HepG2 (cell line): ENCODE results near the gene ADCY7. TPM values are rescaled to one million over a fixed set of nuclear protein-coding genes. Genes with fewer than 3 reads are reported as not detected.

Experiments
- ATAC-seq: fragments of 200-7000 bp; cut with Tn5 transposase; 3 replicates; pipeline ENCODE4 v1.9.1; 2020; ENCODE audit warnings: mild to moderate bottlenecking, moderate library complexity
- BruUV-seq: library from RNA; stranded (reverse); fragments of 400-500 nt; replicated peaks from 2 replicates; lab custom pipeline; 2021; lab: Mats Ljungman, UMichigan
- CTCF ChIA-PET: fragments of 300-600 bp; formaldehyde crosslinking; extraction: SDS; loops from one replicate; lab custom pipeline; 2021; ENCODE audit warnings: low total read pairs, inconsistent platforms, low intra/inter-chr PET ratio; lab: Yijun Ruan, JAX
- POLR2A ChIA-PET: fragments of 350-600 bp; sonication (Branson Sonifier 250); formaldehyde crosslinking; loops from one replicate; lab custom pipeline; 2020; ENCODE audit warnings: antibody characterized with exemption, inconsistent platforms; lab: Yijun Ruan, JAX
- DNase-seq: peaks from one replicate; pipeline ENCODE4 v3.0.0-alpha.2; 2015; ENCODE audit warnings: low spot score
- FAIRE-seq: peaks from 3 replicates; lab custom pipeline; 2011; peaks lifted over from hg19 to GRCh38; lab: Jason Lieb, UNC
- H2AFZ ChIP-seq: one replicate; pipeline ENCODE4 v1.6.1; 2011; ENCODE audit warnings: low read length, inconsistent platforms
- H3K27ac ChIP-seq: fragments of 300-600 bp; 3 replicates; pipeline ENCODE4 v1.8.0; 2011; ENCODE audit warnings: mixed run types, mild to moderate bottlenecking, mixed read lengths, low read length, inconsistent platforms; ENCODE audit not compliant: insufficient read depth; ENCODE audit errors: extremely low read length
- H3K27me3 ChIP-seq, 2 experiments: fragments of 200-600 bp in 1 of 2; 2 replicates in 1 of 2; 3 replicates in 1 of 2; pipeline versions ENCODE4 v1.6.0 to v1.8.0; 2011; ENCODE audit warnings: low read length in 2 of 2, mild to moderate bottlenecking in 2 of 2, moderate library complexity in 2 of 2, inconsistent platforms in 1 of 2; ENCODE audit not compliant: insufficient read depth in 2 of 2, control insufficient read depth in 1 of 2
- H3K36me3 ChIP-seq, 2 experiments: fragments of 200-600 bp in 1 of 2; replicated peaks in 1 of 2; 2 replicates in 1 of 2; 3 replicates in 1 of 2; pipeline versions ENCODE4 v1.5.1 to v1.8.0; 2011; ENCODE audit warnings: low read length in 2 of 2, inconsistent platforms in 1 of 2; ENCODE audit not compliant: insufficient read depth in 2 of 2, control insufficient read depth in 1 of 2
- H3K4me1 ChIP-seq: 2 replicates; pipeline ENCODE4 v1.5.1; 2012; ENCODE audit warnings: low read length, inconsistent platforms; ENCODE audit not compliant: insufficient read depth
- H3K4me2 ChIP-seq: 2 replicates; pipeline ENCODE4 v1.6.0; 2011; ENCODE audit warnings: low read depth, low read length, inconsistent platforms
- H3K4me3 ChIP-seq, 3 experiments: fragments of 200-600 bp in 1 of 3; sonication (generic), shearing (Covaris generic) in 1 of 3; replicated peaks in 1 of 3; 2 replicates each; pipeline ENCODE4 v1.5.1; 2011 to 2016; ENCODE audit warnings: low read length in 3 of 3, inconsistent platforms in 2 of 3, low read depth in 2 of 3, mild to moderate bottlenecking in 2 of 3, control low read depth in 1 of 3, mixed read lengths in 1 of 3; ENCODE audit not compliant: insufficient read depth in 1 of 3
- H3K79me2 ChIP-seq: one replicate; pipeline ENCODE4 v1.6.1; 2011; ENCODE audit warnings: low read length, inconsistent platforms; ENCODE audit not compliant: insufficient read depth
- H3K9ac ChIP-seq: 2 replicates; pipeline ENCODE4 v1.6.0; 2011; ENCODE audit warnings: mild to moderate bottlenecking, low read depth, low read length, inconsistent platforms; ENCODE audit not compliant: insufficient read depth
- H3K9me3 ChIP-seq: 2 replicates; pipeline ENCODE4 v1.5.1; 2012; ENCODE audit warnings: mild to moderate bottlenecking, low read length
- H4K20me1 ChIP-seq: 2 replicates; pipeline ENCODE4 v1.6.0; 2011; ENCODE audit warnings: inconsistent platforms, mild to moderate bottlenecking, low read length, moderate library complexity; ENCODE audit not compliant: insufficient read depth
- ADNP ChIP-seq: sonication (generic); formaldehyde crosslinking; IDR thresholded peaks from 2 replicates; pipeline ENCODE4 v1.4.0; 2020; ENCODE audit warnings: missing genetic modification reagents
- EP300 ChIP-seq, 3 experiments: sonication (generic) in 1 of 3; formaldehyde crosslinking in 1 of 3; IDR thresholded peaks; 2 replicates each; pipeline versions ENCODE4 v1.5.1 to v1.6.1; 2011 to 2020; ENCODE audit warnings: low read depth in 2 of 3, low read length in 2 of 3, borderline replicate concordance in 1 of 3, improper control_type of control experiment in 1 of 3, mild to moderate bottlenecking in 1 of 3, missing genetic modification reagents in 1 of 3, moderate library complexity in 1 of 3
- GATAD1 ChIP-seq: IDR thresholded peaks from 2 replicates; pipeline ENCODE4 v1.6.1; 2016; ENCODE audit warnings: missing genetic modification reagents, missing compliant biosample characterization
- NCOA1 ChIP-seq: sonication (generic); formaldehyde crosslinking; IDR thresholded peaks from 2 replicates; pipeline ENCODE4 v1.9.0; 2021; ENCODE audit warnings: missing genetic modification reagents
- PREB ChIP-seq: sonication (generic); formaldehyde crosslinking; IDR thresholded peaks from 2 replicates; pipeline ENCODE4 v1.4.0; 2020; ENCODE audit warnings: missing genetic modification reagents
- RBM39 ChIP-seq: fragments of 200-400 bp; formaldehyde crosslinking; IDR thresholded peaks from one replicate; pipeline ENCODE4 v1.6.1; 2018; ENCODE audit warnings: antibody characterized with exemption, mild to moderate bottlenecking, low read depth, low read length; ENCODE audit not compliant: poor library complexity, severe bottlenecking
- ZNF207 ChIP-seq: fragments of 450-650 bp; IDR thresholded peaks from 2 replicates; pipeline ENCODE4 v1.6.1; 2016; ENCODE audit warnings: antibody characterized with exemption, borderline replicate concordance
- ZNF451 ChIP-seq: sonication (generic); formaldehyde crosslinking; IDR thresholded peaks from 2 replicates; pipeline ENCODE4 v1.5.0; 2020; ENCODE audit warnings: mild to moderate bottlenecking, missing genetic modification reagents
- WGBS: methylation state at CpG from one replicate; pipeline ENCODE4 v1.1.6; 2017; ENCODE audit warnings: low lambda C conversion rate; 5-methylcytosine and 5-hydroxymethylcytosine counted together
- in situ Hi-C: cut with HindIII; loops from 2 replicates; pipeline ENCODE4 v1.10.0; 2017; ENCODE audit warnings: low pct_unique_long_range_greater_than_20kb; ENCODE audit not compliant: extremely low pct_ligation_motif_present
- intact Hi-C: fragments of 100-400 bp; cut with micrococcal nuclease; formaldehyde crosslinking; loops from one replicate; pipeline ENCODE4 v1.10.0; 2022; ENCODE audit not compliant: unreplicated experiment
- polyA plus RNA-seq, 8 experiments: library from polyadenylated mRNA; depleted of rRNA in 3 of 8; stranded (reverse) in 7 of 8; unstranded in 1 of 8; fragments of >200 nt; fragmentation: Illumina TruSeq in 4 of 8; extraction: Trizol in 4 of 8; gene quantifications; 2 replicates each; pipeline versions ENCODE4 v1.2.1 to v1.2.3, GENCODE V29; 2011 to 2016; ENCODE audit warnings: low read depth in 4 of 8, missing spikeins in 1 of 8, mixed read lengths in 1 of 8; ENCODE audit not compliant: insufficient read depth in 1 of 8
- total RNA-seq, 5 experiments: library from RNA; depleted of rRNA; stranded (reverse); fragments of >200 nt; fragmentation: Illumina TruSeq; extraction: Trizol; gene quantifications; 2 replicates each; pipeline ENCODE4 v1.2.3, GENCODE V29; 2016; ENCODE audit warnings: low read depth in 1 of 5

The ADCY7 gene
- total and polyA plus RNA-seq, 2 of the 13 experiments (the other 11 are each of a cell fraction or from before 2014, with no cell fraction given): 2.2 to 4.3 TPM

- TF ChIP-seq EP300 (IDR thresholded peaks at IDR 0.05; ENCODE audit: low read depth in 2 of 2, low read length in 2 of 2) (no peak), EP300 (CRISPR knock-in tag; IDR thresholded peaks at IDR 0.05; ENCODE audit: borderline replicate concordance) (no peak), ADNP (CRISPR knock-in tag) (0 out of 2 replicates have a peak, but pooled peaks have one; percentile 28)
- TF ChIP-seq, all 625 proteins: peak for 2
These were observed 8.2 kb downstream of the ADCY7 start (continued) for GRCh38 chr16:50274326-50275097.

GRCh38 chr16:50275098-50275415 lies 8.7 kb downstream of the ADCY7 start:
- WGBS: 64% methylated on average over 3 of the region's 3 CpGs
- Histone ChIP-seq H3K4me1 (peaks cover 21% of the 10 kb centered on the region), H3K79me2 (no peaks in the 10 kb centered on the region), H2AFZ (no peak overlapping the region), H3K27me3 (peaks cover 2 to 26% of the 10 kb centered on the region in 2 experiments; a peak in 3 of 5 replicates), H3K36me3 (no peaks in the 10 kb centered on the region), H3K9me3 (no peaks in the 10 kb centered on the region), H3K4me2 (no peak overlapping the region), H3K9ac (no peak overlapping the region), H3K4me3 (no peak overlapping the region)
- FAIRE-seq (no peak), ATAC-seq (peak; percentile 13; the same call in 2 of the 3 replicates)
- POLR2A ChIA-PET: no interaction called here
- BruUV-seq: no TSS peak
- CTCF ChIA-PET: no interaction called here
- TF ChIP-seq GATAD1 (no peak), PREB (CRISPR knock-in tag) (no peak), ZNF207 (no peak), ZNF451 (CRISPR knock-in tag) (no peak), RBM39 (no peak), NCOA1 (CRISPR knock-in tag) (no peak)
- TF ChIP-seq, all 625 proteins: peak for 0
- intact Hi-C loops (no loop called here), in situ Hi-C loops (no loop called here)
- Histone ChIP-seq H4K20me1 (no peaks in the 10 kb centered on the region), H3K27ac (no peak overlapping the region)
- no peak for DNase-seq
